Neutrophil (primary cell): ENCODE data around the gene SPATA31D3.
"Not testable (repeated sequence)": the region's sequence is repeated elsewhere in the genome, so short reads cannot be mapped to it uniquely, and the experiment has no call there.

Source experiments
- H3K27ac ChIP-seq: fragments of 200-600 bp; sonication (generic); 2 replicates; pipeline ENCODE4 v1.5.1; 2016; ENCODE audit warnings: mild to moderate bottlenecking, moderate library complexity
- H3K27me3 ChIP-seq: fragments of 200-600 bp; sonication (generic); 2 replicates; pipeline ENCODE4 v1.6.0; 2016; ENCODE audit warnings: mild to moderate bottlenecking
- H3K36me3 ChIP-seq: fragments of 200-600 bp; sonication (generic); 2 replicates; pipeline ENCODE4 v1.5.1; 2017
- H3K4me1 ChIP-seq, 2 experiments: fragments of 200-600 bp in 1 of 2; sonication (generic) in 1 of 2; 1 replicate in 1 of 2; 2 replicates in 1 of 2; pipeline versions ENCODE4 v1.5.1 to v1.6.1; 2013 to 2016; ENCODE audit warnings: low read depth in 1 of 2, low read length in 1 of 2, mild to moderate bottlenecking in 1 of 2, moderate library complexity in 1 of 2; ENCODE audit not compliant: control insufficient read depth in 1 of 2, insufficient read depth in 1 of 2
- H3K4me3 ChIP-seq, 2 experiments: fragments of 200-600 bp in 1 of 2; sonication (generic) in 1 of 2; 1 replicate in 1 of 2; 2 replicates in 1 of 2; pipeline ENCODE4 v1.5.1; 2013 to 2016; ENCODE audit warnings: low read depth in 1 of 2, low read length in 1 of 2, mild to moderate bottlenecking in 1 of 2, moderate library complexity in 1 of 2
- H3K9me3 ChIP-seq: fragments of 200-600 bp; sonication (generic); 2 replicates; pipeline ENCODE4 v1.5.1; 2016
- CTCF ChIP-seq: fragments of 200-600 bp; sonication (generic); IDR thresholded peaks from 2 replicates; pipeline ENCODE4 v1.5.1; 2016; ENCODE audit warnings: antibody characterized with exemption

The SPATA31D3 gene

DNA sequence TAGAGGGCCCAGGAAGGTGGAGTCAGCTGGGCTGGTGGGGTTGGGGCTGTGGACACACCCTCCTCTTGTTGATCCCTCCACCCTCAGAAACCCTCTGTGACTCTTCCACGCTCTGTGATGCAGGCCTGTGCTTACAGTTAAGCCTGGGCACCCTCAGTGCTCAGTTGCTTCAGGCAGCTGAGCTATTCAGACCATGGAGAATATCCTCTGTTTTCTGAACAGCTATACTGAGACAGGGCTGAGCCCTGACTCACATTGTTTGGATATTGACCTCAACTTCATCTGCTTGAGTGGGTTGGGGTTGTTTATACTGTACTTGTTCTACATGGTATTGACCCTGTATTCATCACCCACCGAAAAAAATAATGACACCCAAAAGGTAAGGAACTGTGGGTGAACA lies at the start of gene SPATA31D3:
SPATA31D3 (plus strand) TSS at position 108 of the 400 bp plus-strand sequence; CDS start at position 194, 86 bp downstream.
- H3K27ac ChIP-seq, H3K9me3 ChIP-seq, H3K27me3 ChIP-seq, H3K36me3 ChIP-seq, H3K4me1 ChIP-seq, H3K4me3 ChIP-seq: not testable (repeated sequence)

DNA sequence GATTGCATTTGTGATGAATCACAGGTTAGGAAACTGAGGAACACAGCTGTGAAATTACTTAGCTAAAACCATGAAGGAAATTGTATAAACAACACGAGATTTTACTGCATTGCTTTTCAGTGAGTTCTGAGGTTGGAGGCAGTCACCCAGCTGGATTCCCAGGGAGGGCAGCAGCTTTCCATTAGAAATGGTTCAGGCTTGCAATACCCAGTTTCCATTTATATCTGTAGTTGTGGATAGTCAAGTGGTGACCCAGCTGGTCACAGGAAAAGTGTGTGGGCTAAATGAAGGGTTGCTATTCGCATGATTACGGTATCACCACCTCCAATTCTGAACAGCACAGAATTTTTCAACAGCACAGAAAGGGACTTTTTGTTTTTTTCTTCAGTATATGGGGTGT lies 49.4 kb upstream of the SPATA31D3 start:
- no peak for TF ChIP-seq CTCF
- H3K4me1 ChIP-seq = no peaks in the 10 kb centered on the region

GRCh38 chr9:81894891-81895290 lies 48.4 kb upstream of the SPATA31D3 start:
- H3K4me3 ChIP-seq = no peak overlapping the region
- H3K4me1 ChIP-seq = no peaks in the 10 kb centered on the region
- H3K27me3 ChIP-seq = no peaks in the 10 kb centered on the region
- no peaks in the 10 kb centered on the region for H3K9me3 ChIP-seq
- H3K27ac ChIP-seq = no peak overlapping the region
- TF ChIP-seq CTCF = no peak
- H3K36me3 ChIP-seq = no peaks in the 10 kb centered on the region

More for the DNA sequence above, 49.4 kb upstream of the SPATA31D3 start:
- Histone ChIP-seq H3K9me3 (no peaks in the 10 kb centered on the region), H3K4me3 (no peak overlapping the region), H3K27ac (no peak overlapping the region), H3K36me3 (no peaks in the 10 kb centered on the region), H3K27me3 (no peaks in the 10 kb centered on the region)

GRCh38 chr9:81896070-81896469 lies 47.2 kb upstream of the SPATA31D3 start:
- Histone ChIP-seq H3K4me3 (no peak overlapping the region), H3K9me3 (no peaks in the 10 kb centered on the region), H3K4me1 (no peaks in the 10 kb centered on the region), H3K27ac (no peak overlapping the region), H3K36me3 (no peaks in the 10 kb centered on the region), H3K27me3 (no peaks in the 10 kb centered on the region)
- no peak for TF ChIP-seq CTCF

GRCh38 chr9:81898851-81899250 lies 44.4 kb upstream of the SPATA31D3 start:
- no peaks in the 10 kb centered on the region for H3K9me3 ChIP-seq
- H3K4me3 ChIP-seq = no peak overlapping the region
- H3K4me1 ChIP-seq = no peaks in the 10 kb centered on the region
- TF ChIP-seq CTCF = no peak
- no peak overlapping the region for H3K27ac ChIP-seq
- no peaks in the 10 kb centered on the region for H3K36me3 ChIP-seq
- H3K27me3 ChIP-seq = no peaks in the 10 kb centered on the region

DNA sequence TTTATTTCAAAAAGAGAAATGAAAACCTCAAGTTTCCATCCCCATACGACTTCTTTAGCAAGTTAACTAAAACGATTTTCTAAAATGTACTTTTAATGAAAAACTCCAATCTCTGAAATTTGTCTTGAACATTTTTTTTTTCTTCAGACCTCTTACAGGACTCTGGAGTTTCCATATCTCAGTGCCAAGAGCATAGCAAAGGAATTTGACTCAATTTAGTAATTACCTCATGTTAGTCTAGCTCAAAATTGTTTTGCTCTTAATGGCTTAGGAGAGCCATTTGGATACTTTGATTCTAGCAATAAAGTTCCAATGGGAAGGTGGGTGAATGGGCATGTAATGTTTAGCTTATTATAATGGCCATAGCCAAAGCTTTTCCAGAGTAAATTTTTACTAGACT lies 41.1 kb upstream of the SPATA31D3 start:
- H3K4me3 ChIP-seq = no peak overlapping the region
- TF ChIP-seq CTCF = no peak
- H3K9me3 ChIP-seq = no peaks in the 10 kb centered on the region
- H3K27ac ChIP-seq = no peak overlapping the region
- H3K27me3 ChIP-seq = no peaks in the 10 kb centered on the region
- H3K36me3 ChIP-seq = no peaks in the 10 kb centered on the region
- no peaks in the 10 kb centered on the region for H3K4me1 ChIP-seq
